K562 (cell line): ENCODE data around the gene FDX2. TPM values are rescaled to one million over a fixed set of nuclear protein-coding genes. Genes with fewer than 3 reads are reported as not detected.
A peak's percentile ranks its signal among the peaks of the same experiment; 100 is the strongest.

ENCODE experiments used
- C11orf30 ChIP-seq: fragments of 450-650 bp; IDR thresholded peaks from 2 replicates; pipeline ENCODE4 v1.6.1; 2016; ENCODE audit warnings: low read depth, mild to moderate bottlenecking
- FOXA1 ChIP-seq: fragments of 450-650 bp; IDR thresholded peaks from 2 replicates; pipeline ENCODE4 v1.6.1; 2016; ENCODE audit warnings: mild to moderate bottlenecking, borderline replicate concordance
- HDAC2 ChIP-seq: fragments of 450-650 bp; IDR thresholded peaks from 2 replicates; pipeline ENCODE4 v1.6.1; 2016; ENCODE audit warnings: mild to moderate bottlenecking
- MAZ ChIP-seq, 2 experiments: fragments of 450-650 bp in 1 of 2; sonication (generic) in 1 of 2; formaldehyde crosslinking; IDR thresholded peaks in 1 of 2; conservative IDR thresholded peaks in 1 of 2; 2 replicates each; pipeline versions ENCODE4 v1.4.0 to v1.5.0; 2020; ENCODE audit warnings: mild to moderate bottlenecking in 1 of 2, missing genetic modification reagents in 1 of 2
- MED1 ChIP-seq: sonication (generic); formaldehyde crosslinking; IDR thresholded peaks from 2 replicates; pipeline ENCODE4 v1.8.1; 2023; ENCODE audit warnings: missing genetic modification reagents, borderline replicate concordance
- NKRF ChIP-seq: fragments of 450-650 bp; IDR thresholded peaks from 2 replicates; pipeline ENCODE4 v1.6.1; 2016; ENCODE audit warnings: borderline replicate concordance
- RAD51 ChIP-seq: fragments of 450-650 bp; IDR thresholded peaks from 2 replicates; pipeline ENCODE4 v1.7.1; 2016; ENCODE audit warnings: low read depth, mild to moderate bottlenecking, borderline replicate concordance
- RBFOX2 ChIP-seq: fragments of 200-400 bp; formaldehyde crosslinking; IDR thresholded peaks from 2 replicates; pipeline ENCODE4 v1.6.1; 2017; ENCODE audit warnings: low read depth, mild to moderate bottlenecking, low read length, moderate library complexity
- RBM22 ChIP-seq: fragments of 200-400 bp; formaldehyde crosslinking; IDR thresholded peaks from 2 replicates; pipeline ENCODE4 v1.6.1; 2018; ENCODE audit warnings: low read length, low read depth; ENCODE audit not compliant: poor library complexity, severe bottlenecking
- SMAD4 ChIP-seq: fragments of 250-450 bp; sonication (Bioruptor Pico); conservative IDR thresholded peaks from 2 replicates; pipeline ENCODE4 v1.8.0; 2021; ENCODE audit warnings: inconsistent platforms, mild to moderate bottlenecking, moderate library complexity
- TCF7 ChIP-seq: sonication (generic); IDR thresholded peaks from 2 replicates; pipeline ENCODE4 v1.6.1; 2016; ENCODE audit warnings: antibody characterized with exemption, borderline replicate concordance
- THAP12 ChIP-seq: fragments of 250-450 bp; sonication (Bioruptor Pico); IDR thresholded peaks from 2 replicates; pipeline ENCODE4 v1.9.0; 2021; ENCODE audit warnings: mild to moderate bottlenecking, inconsistent platforms
- ZBTB2 ChIP-seq: fragments of 450-650 bp; IDR thresholded peaks from 2 replicates; pipeline ENCODE4 v1.6.1; 2016; ENCODE audit warnings: antibody characterized with exemption
- ZNF263 ChIP-seq: sonication (generic); formaldehyde crosslinking; IDR thresholded peaks from 2 replicates; pipeline ENCODE4 v1.8.0; 2022; ENCODE audit warnings: mild to moderate bottlenecking, missing genetic modification reagents, borderline replicate concordance
- ZNF592 ChIP-seq: fragments of 450-650 bp; IDR thresholded peaks from 2 replicates; pipeline ENCODE4 v1.6.1; 2017; ENCODE audit warnings: antibody characterized with exemption, mild to moderate bottlenecking
- ZNF644 ChIP-seq: fragments of 200-800 bp; sonication (Bioruptor generic); IDR thresholded peaks from 2 replicates; pipeline ENCODE4 v1.6.1; 2016; ENCODE audit warnings: low read depth, missing genetic modification characterization, missing compliant biosample characterization
- polyA plus RNA-seq, 8 experiments: library from polyadenylated mRNA; depleted of rRNA in 4 of 8; stranded (reverse) in 5 of 8; unstranded in 3 of 8; fragments of >200 nt; fragmentation: Nextera tagmentation in 2 of 8; fragmentation: Illumina TruSeq in 1 of 8; extraction: Ambion mirVana in 2 of 8; extraction: Trizol in 1 of 8; gene quantifications; 2 replicates each; pipeline versions ENCODE4 v1.2.1 to v1.2.3, GENCODE V29; 2011 to 2014; ENCODE audit warnings: inconsistent platforms in 1 of 8, missing spikeins in 1 of 8
- total RNA-seq, 7 experiments: library from RNA; depleted of rRNA in 6 of 7; stranded (reverse); fragments of >200 nt in 6 of 7; fragmentation: Illumina TruSeq in 2 of 7; extraction: Trizol in 2 of 7; gene quantifications; 2 replicates each; pipeline versions ENCODE4 v1.2.1 to v1.2.3, GENCODE V29; 2011 to 2021; ENCODE audit warnings: low replicate concordance in 1 of 7

Gene FDX2
- total and polyA plus RNA-seq, 9 of the 15 experiments (the other 6 are each of a cell fraction or from before 2014, with no cell fraction given): 2.5 to 49.8 (median 29.7) TPM

- TF ChIP-seq ZNF644 (tag) (0 out of 2 replicates have a peak, but pooled peaks have one; percentile 35), C11orf30 (peak; percentile 93), SMAD4 (CRISPR knock-in tag) (0 out of 2 replicates have a peak, but pooled peaks have one; percentile 24), FOXA1 (no peak), MAZ (CRISPR knock-in tag; conservative IDR thresholded peaks at IDR 0.05 in 1 of 2, IDR thresholded peaks at IDR 0.05 in 1 of 2) (peak; percentile 56 to 62; a peak in 3 of 4 replicates), TCF7 (peak; percentile 14; the same call in 1 of the 2 replicates), RBFOX2 (peak; percentile 76), MED1 (CRISPR knock-in tag) (no peak), THAP12 (CRISPR knock-in tag) (peak; percentile 40; the same call in 1 of the 2 replicates), RAD51 (peak; percentile 99), NKRF (peak; percentile 99), ZNF592 (peak; percentile 60; the same call in 1 of the 2 replicates), HDAC2 (peak; percentile 95), RBM22 (peak; percentile 93), ZBTB2 (peak; percentile 79), ZNF263 (CRISPR knock-in tag) (no peak)
Observed at GRCh38 chr19:10315335-10316214, at the start of gene FDX2 (continued).
